CD4-positive, CD25-positive, alpha-beta regulatory T cell (primary cell): ENCODE measurements around the gene RGMA. TPM values are rescaled to one million over a fixed set of nuclear protein-coding genes. Genes with fewer than 3 reads are reported as not detected.

ENCODE experiments used
- polyA plus RNA-seq, 4 donors: library from polyadenylated mRNA; unstranded; fragments of 300-500 nt; fragmentation: Illumina TruSeq; gene quantifications; one replicate each; pipeline ENCODE4 v1.2.3, GENCODE V29; 2021
- total RNA-seq: library from RNA; stranded (reverse); gene quantifications from one replicate; pipeline ENCODE4 v1.2.3, GENCODE V29; 2022

Gene RGMA
- total and polyA plus RNA-seq, 5 donors from 2014 or later = 0.49 TPM; not detected in 4

Other genes with a start within 250 kb of the RGMA start
- gene CHD2, start 188.9 kb downstream of the RGMA start, total RNA-seq = 579 TPM
- 10 to 100 TPM; 44.3 to 52.1 (median 48.6) TPM for gene CHD2, start 188.9 kb downstream of the RGMA start, polyA plus RNA-seq